GM18499 (cell line): ENCODE data around the gene DUSP7.

ENCODE experiments used
- ATAC-seq: cut with Tn5 transposase; IDR thresholded peaks from one replicate; pipeline ENCODE4 v1.9.1; 2021; ENCODE audit warnings: moderate number of reproducible peaks; ENCODE audit not compliant: insufficient read depth, unreplicated experiment

The DUSP7 gene

DNA sequence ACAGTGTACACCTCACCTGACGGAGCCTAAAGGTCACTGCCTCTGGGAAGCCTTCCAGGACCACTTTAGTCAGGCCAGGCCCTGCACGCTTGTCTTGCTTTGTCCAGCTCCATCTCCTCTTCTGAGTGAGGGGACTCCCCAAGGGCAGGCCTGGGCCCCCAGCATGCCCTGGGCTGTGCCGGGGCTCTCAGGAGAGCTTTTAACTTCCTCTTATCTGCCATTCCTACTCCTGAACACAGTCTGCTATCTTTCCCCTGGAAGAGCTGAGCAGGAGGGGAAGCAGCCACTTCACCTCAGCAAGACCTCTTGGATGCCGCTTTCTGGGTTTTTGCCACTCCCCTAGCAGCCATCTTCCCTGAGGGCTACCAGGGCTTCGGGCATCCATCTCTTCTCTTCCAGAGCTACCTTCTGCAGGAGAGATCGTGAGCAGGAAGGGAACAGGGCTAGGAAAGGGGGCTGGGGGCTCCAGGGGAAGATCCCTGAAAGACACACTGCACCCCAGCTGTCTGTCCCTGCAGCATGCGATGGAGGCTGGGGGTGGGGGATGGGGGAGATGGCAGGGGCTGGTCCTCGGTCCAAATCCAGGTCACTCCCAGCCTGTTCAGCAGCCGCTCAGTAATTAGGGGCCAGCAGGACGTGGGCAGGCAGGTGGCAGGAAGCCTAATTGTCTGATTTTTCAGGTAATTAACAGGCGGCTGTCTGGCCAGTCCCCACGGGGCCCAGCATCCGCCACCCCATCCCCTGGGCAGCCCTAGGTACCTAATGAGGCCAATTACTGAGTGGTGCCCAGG, 40.7 kb downstream of the DUSP7 start:
- no peak for ATAC-seq

DNA sequence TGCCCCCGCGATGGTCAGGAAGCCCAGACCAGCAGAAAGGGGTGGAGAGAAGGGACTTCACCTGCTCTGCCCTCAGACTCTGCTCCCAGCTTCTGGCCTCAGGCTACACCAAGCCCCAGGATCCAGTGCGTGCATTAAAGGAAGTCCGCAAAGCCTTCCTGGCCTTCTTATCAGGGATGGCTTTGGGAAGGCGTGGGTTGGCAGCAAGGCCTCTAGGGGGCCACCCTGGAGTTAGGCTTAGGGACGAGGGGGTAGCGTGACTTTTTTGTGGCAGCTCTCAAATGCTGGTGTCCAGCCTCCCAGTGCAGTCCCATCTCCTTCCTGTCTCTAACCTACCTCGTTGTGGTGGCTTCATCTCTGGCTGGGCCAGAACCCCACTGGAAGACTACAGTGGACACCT, 41.8 kb downstream of the DUSP7 start:
- ATAC-seq, result no peak

DNA sequence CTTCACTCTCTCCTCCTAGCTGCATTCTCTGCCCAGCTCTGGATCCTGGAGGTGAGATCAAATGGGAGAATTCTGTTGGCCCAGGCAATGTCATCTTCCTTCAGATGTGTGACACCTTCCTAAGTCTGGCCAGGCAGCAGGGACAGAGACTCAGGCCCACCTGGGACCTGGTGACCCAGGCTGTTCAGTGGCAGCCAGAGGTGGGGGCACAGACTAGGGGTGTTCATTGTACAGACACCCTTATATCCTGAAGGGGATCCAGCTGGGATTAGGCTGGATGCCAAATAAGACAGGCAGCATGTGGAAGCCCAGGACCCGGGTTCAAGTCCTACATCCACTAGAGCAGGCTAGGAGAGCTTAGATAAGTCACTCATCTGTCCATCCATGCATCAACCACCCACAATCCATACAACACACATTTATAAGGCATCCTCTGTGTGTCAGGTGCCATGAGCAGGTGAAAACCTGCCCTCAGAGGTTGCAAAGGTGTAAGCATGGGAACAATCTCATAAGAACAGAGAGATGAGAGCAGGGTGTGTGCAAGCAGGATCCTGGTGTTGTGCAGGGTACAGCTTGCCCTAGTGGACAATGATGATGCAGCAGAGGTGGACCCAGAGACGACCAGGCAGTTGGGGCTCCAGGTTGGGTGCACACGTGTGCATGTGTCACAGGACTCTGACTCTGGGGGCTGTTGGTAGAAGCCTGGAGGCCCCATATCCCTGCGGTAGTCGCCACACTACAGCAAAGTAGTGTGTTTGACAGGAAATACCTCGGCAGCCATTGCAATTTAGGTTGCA, 42.4 kb downstream of the DUSP7 start:
- no peak for ATAC-seq

DNA sequence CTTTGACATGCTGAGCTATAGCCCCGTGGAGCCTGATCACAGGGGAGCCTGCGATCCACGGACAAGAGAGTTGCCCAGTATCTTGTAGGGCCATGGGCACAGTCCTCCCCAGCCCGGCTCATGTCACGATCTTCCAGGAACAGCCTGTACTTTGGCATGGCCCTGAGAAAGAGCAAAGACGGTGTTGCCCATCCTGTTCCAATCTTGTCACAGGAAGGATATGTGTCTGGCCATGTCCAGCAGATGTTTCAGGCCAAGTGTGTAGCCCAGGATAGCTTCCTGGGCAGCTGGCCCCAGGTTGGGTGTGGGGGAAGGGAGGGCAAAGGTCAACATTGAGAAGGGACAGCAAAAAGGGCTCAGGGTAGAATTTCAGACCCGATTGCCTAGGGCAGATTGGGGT, 43.7 kb downstream of the DUSP7 start:
- ATAC-seq, result no peak

DNA sequence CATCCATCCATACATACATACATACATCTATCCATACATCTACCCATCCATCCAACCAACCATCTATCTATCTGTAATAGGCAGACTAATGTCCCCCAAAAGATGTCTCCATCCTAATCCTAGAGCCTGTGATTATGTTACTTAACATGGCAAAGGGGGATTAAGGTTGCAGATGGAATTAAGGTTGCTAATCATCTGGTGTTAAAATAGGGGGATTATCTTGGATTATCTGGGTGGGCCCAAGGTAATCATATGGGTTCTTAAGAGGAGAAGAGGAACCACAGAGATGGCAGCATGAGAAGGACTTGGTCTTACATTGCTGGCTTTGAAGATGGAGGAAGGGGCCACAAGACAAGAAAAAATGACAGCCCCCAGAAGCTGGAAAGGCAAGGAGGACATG, 45.9 kb downstream of the DUSP7 start:
- no peak for ATAC-seq

DNA sequence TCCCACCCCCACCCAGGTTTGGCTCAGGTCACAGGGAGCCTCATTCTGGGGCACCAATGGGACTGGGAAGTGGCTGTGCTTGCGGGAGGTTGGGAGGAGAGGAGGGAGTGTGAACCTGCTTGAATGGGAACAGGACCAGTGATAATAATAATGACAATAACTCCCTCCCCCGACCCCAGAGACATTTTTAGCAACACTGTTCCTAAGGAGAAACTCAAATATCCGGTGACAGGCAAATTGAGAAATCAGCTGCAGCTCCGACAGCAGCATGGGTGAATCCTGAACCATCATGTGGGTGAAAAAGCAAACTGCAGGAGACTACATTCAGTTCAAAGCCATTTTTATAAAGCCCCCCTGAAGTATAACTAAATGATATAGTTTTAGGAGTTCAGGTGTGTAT, 49.1 kb downstream of the DUSP7 start:
- ATAC-seq, result no peak

DNA sequence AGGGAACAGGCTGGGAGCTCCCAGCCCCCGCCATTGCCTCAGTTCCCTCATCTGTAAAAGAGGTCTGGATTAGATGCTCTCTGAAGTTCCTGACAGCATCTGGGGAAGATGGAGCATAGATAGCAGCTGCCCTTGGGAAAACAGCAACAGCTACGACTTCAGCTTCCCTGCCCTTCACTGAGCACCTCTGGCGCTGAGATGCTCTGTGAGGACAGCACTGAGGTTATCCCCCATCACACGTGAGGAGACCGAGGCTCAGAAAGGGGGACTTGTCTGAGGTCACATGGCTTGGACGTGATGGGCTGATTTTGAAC, 49.6 kb downstream of the DUSP7 start:
- no peak for ATAC-seq

DNA sequence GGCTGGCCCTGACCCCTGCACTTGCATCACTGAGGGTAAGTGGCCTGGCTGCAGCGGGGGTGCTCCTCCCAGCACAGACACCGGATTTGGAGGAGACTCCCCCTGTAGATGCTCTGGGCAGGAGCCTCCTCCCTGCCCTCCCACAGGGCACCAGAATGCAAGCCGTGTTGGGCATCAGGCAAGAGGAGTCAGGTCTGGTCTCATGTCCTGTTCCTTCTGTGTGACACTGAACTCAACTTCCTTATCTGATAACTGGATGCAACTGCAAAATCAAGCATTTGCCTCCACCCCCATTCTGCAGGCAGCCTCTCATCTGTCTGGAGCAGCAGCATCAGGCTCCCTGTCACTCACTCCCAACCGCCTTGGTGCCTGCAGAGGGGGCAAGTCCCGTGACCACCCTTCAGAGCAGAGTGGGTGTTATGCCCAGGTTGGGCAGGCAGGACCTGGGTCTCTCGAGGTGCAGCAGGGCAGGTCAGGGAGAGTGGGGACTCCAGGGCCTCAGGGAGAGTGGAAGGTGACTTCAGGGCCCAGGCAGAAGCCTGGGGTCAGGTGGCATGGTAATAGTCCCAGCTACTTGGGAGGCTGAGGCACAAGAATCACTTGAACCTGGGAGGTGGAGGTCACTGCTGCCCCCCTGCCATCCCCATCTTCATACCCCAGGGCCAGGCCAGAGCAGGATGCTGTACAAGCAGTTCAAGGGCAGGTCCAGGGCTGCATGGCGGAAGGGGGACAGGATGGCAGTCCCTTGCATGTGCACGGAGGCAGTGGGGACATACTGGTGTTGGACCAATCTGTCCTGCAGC, 50.2 kb downstream of the DUSP7 start:
- no peak for ATAC-seq

DNA sequence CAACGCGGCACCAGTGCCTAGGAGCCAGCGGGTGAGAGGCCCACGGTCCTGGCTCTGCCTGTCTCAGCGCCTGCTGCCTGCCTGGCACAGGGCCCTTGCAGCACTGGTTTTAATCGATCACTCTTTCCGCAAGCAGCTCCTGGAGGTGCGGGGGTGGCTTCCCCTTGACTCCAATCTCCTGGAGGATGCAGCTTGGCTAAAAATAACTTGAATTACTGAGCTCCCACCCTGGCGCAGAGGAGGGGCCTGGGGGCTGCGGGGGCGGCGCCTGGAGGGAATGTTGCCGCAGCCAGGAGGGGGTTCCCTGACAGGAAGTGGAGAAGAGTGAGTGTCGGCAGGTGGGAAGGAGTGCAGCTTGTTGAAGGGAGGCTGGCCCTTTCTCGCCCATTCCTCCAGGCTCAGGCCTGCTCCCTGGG, 50.8 kb downstream of the DUSP7 start:
- ATAC-seq, result no peak

DNA sequence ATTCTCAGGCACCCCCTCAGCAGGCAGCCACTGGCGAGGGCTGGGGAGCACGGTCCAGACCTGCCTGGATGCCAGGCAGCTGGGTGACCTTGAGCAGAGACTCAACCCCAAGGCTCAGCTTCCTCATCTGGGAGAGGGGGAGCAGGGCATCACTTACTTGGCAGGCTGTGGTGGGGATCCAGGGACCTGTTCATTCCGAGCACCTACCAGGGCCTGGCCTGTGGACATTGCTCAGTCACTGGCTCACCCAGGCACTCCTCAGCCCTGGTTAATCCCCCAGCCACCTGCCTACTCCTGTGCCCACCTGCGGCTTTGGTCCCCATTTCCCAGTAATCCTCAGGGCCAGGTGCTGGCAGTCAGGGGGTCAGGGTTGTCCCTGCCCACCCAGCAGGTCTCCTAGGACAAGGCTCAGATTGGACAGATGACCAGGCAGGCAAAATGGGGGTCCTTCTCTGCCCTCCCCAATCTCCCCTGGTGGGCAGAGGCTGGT, 51.4 kb downstream of the DUSP7 start:
- ATAC-seq, result no peak

DNA sequence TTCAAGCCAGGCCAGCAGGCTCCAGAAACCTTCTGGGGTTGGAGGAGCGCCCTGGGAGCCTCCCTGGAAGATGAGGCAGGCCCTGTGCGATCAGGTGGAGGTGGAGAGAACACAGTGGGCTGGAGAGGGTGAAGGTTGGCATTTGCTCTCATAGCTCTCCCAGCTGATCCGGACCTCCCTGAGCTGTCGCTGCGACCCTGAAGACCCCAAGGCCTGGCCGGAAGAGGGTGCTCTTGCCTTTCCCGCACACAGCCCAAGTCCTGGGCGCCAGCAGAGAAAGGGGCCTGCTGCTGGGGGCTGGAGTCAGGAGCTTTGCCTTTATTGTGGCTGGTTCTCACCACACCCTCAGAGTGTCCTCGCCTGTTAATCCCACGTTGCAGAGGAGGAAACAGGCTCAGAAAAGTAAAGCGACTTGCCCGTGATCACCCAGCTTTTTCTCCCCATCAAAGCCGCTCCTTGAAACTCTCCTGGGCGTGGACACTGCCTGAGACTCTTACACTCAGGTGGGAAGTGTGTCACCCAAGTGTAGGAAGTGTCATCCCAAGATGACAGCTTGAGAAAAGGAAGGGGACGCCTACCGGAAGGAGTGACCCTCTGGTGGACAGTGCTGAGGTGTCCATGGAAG, 52.1 kb downstream of the DUSP7 start:
- no peak for ATAC-seq

DNA sequence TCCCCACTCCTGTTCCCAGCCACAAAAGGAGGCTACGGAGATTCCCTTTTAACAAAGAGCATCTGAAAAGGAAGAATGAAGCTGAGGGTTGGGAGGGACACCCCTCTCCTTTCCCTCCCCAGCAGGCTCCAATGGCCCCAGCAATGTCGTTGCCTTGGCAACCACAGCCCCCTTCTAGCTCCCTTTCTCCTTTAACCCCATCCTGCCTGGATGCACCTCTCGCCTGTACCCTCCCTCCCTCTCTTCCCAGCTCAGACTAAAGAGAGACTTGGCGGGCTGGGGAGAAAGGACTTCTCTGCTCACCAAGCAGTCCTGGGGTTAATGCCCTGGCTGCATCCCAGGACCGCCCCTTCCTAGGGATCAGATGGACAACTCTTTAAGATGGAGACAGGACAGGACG, 53.6 kb downstream of the DUSP7 start:
- no peak for ATAC-seq

DNA sequence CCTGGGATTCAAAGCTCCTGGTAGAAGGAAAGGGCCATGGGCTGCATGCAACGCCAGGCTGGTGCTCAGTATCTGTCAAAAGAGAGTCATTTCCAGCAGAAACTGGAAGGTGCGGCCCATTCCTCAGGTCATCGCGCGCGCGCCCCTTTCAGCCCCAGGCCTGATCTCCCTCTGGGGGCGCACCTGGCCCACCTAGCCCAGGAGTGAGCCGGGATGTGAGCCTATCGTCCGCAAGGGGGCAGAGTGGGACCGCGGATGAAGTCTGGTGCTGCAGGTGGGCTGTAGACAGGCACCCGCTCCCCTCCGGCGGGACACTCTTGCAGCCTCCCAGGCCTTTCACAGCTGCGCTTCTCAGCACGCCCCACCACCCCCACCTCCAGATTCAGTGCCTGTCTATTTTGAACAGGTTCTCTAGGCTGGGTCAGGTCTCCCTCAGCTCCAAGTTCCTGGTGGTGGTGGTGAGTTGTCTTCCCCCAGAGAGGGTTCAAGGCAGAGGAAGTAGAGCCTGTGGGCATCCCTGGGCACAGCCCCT, 54.9 kb downstream of the DUSP7 start:
- ATAC-seq, result no peak

DNA sequence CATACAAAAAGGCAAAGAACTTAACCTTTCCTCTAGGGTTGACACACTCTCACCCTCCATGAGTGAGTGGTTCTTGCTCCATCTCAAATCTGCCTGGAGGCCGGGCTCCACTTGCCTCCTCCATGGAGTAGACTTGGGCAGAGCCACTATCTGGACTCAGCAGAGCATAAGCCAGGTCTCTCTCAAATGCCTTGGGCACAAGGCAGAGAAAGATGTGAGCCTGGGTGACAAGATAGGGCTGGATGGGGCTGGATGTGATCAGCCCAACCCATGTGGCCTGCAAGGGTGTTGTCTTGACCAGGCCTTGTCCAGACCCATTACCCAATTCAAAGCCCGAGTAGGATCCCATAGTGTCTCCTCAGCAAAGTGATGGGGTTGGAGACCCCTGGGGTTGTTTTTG, 56.5 kb downstream of the DUSP7 start:
- no peak for ATAC-seq
